H1 (cell line): ENCODE measurements around the gene EVX2. TPM values are rescaled to one million over a fixed set of nuclear protein-coding genes. Genes with fewer than 3 reads are reported as not detected.

Experiments used
- CTCF ChIA-PET: fragments of 300-600 bp; sonication (Branson Sonifier 250); formaldehyde crosslinking; loops from one replicate; lab custom pipeline; 2021; ENCODE audit not compliant: partially characterized antibody; lab: Charles Lee
- POLR2A ChIA-PET: fragments of 300-600 bp; sonication (Branson Sonifier 250); formaldehyde crosslinking; loops from one replicate; lab custom pipeline; 2021; ENCODE audit warnings: inconsistent platforms; ENCODE audit not compliant: partially characterized antibody; lab: Charles Lee
- DNase-seq, 2 experiments: peaks; one replicate each; pipeline versions ENCODE4 v3.0.0 to v3.0.0-alpha.2; 2010 to 2022; ENCODE audit warnings: low spot score in 2 of 2, low read depth in 1 of 2, mixed read lengths in 1 of 2
- FAIRE-seq: peaks from 2 replicates; lab custom pipeline; 2011; peaks lifted over from hg19 to GRCh38; lab: Jason Lieb, UNC
- H2AFZ ChIP-seq: 2 replicates; pipeline ENCODE4 v1.8.1; 2012; ENCODE audit warnings: low read length, inconsistent platforms
- H2AK5ac ChIP-seq: 2 replicates; pipeline ENCODE4 v1.6.1; 2013; ENCODE audit warnings: low read depth, low read length
- H2BK120ac ChIP-seq: replicated peaks from 2 replicates; pipeline ENCODE3; 2013; ENCODE audit warnings: low read depth, low read length, inconsistent platforms
- H2BK12ac ChIP-seq: 2 replicates; pipeline ENCODE4 v1.6.1; 2013; ENCODE audit warnings: low read depth, low read length
- H2BK15ac ChIP-seq: 2 replicates; pipeline ENCODE4 v1.6.1; 2013; ENCODE audit warnings: low read length
- H2BK20ac ChIP-seq: 2 replicates; pipeline ENCODE4 v1.6.1; 2013; ENCODE audit warnings: low read length
- H2BK5ac ChIP-seq: 2 replicates; pipeline ENCODE4 v1.6.1; 2013; ENCODE audit warnings: low read depth, low read length
- H3K14ac ChIP-seq: 2 replicates; pipeline ENCODE4 v1.6.1; 2013; ENCODE audit warnings: inconsistent platforms; ENCODE audit not compliant: insufficient read length
- H3K18ac ChIP-seq: 2 replicates; pipeline ENCODE4 v1.6.1; 2013; ENCODE audit warnings: low read length; ENCODE audit errors: extremely low read depth
- H3K23ac ChIP-seq: 2 replicates; pipeline ENCODE4 v1.6.1; 2013; ENCODE audit warnings: inconsistent platforms; ENCODE audit not compliant: insufficient read length
- H3K23me2 ChIP-seq: 2 replicates; pipeline ENCODE4 v1.6.1; 2013; ENCODE audit warnings: low read depth, low read length
- H3K27ac ChIP-seq: 2 replicates; pipeline ENCODE4 v1.6.1; 2011; ENCODE audit warnings: low read depth, low read length, inconsistent platforms
- H3K27me3 ChIP-seq, 4 experiments: replicated peaks in 1 of 4; 1 replicate in 1 of 4; 2 replicates in 3 of 4; pipeline versions ENCODE4 v1.6.1 to v1.8.1; 2011 to 2013; ENCODE audit warnings: low read length in 3 of 4, mild to moderate bottlenecking in 3 of 4, inconsistent platforms in 2 of 4, mixed read lengths in 2 of 4, moderate library complexity in 1 of 4; ENCODE audit not compliant: control insufficient read depth in 3 of 4, insufficient read depth in 3 of 4; ENCODE audit errors: extremely low read depth in 1 of 4
- H3K36me3 ChIP-seq, 4 experiments: 2 replicates each; pipeline versions ENCODE4 v1.6.1 to v1.8.1; 2011 to 2013; ENCODE audit warnings: mild to moderate bottlenecking in 4 of 4, low read length in 3 of 4, moderate library complexity in 2 of 4, control low read depth in 1 of 4, inconsistent platforms in 1 of 4; ENCODE audit not compliant: insufficient read depth in 4 of 4, control insufficient read depth in 2 of 4
- H3K4ac ChIP-seq: replicated peaks from 2 replicates; pipeline ENCODE3; 2013; ENCODE audit warnings: low read length, low read depth, mixed read lengths, inconsistent platforms; ENCODE audit not compliant: insufficient read length
- H3K4me1 ChIP-seq, 4 experiments: replicated peaks in 1 of 4; 1 replicate in 1 of 4; 2 replicates in 3 of 4; pipeline versions ENCODE4 v1.6.1 to v1.8.1; 2011 to 2013; ENCODE audit warnings: low read length in 3 of 4, inconsistent platforms in 2 of 4, mixed read lengths in 1 of 4; ENCODE audit not compliant: insufficient read depth in 4 of 4, control insufficient read depth in 3 of 4
- H3K4me2 ChIP-seq, 2 experiments: 2 replicates each; pipeline versions ENCODE4 v1.6.1 to v1.8.1; 2011 to 2013; ENCODE audit warnings: low read depth in 2 of 2, low read length in 2 of 2, control low read depth in 1 of 2, inconsistent platforms in 1 of 2, mild to moderate bottlenecking in 1 of 2; ENCODE audit not compliant: insufficient read depth in 1 of 2
- H3K4me3 ChIP-seq, 4 experiments: fragments of 200-600, 300-600 bp in 1 of 4; sonication (generic), shearing (Covaris generic), sonication (Bioruptor Twin) in 1 of 4; 2 replicates each; pipeline versions ENCODE4 v1.5.1 to v1.8.1; 2011 to 2016; ENCODE audit warnings: low read length in 4 of 4, low read depth in 3 of 4, control low read depth in 2 of 4, inconsistent platforms in 2 of 4, mild to moderate bottlenecking in 2 of 4, mixed read lengths in 1 of 4, moderate library complexity in 1 of 4; ENCODE audit not compliant: insufficient read depth in 2 of 4; ENCODE audit errors: extremely low read depth in 1 of 4
- H3K56ac ChIP-seq: replicated peaks from 2 replicates; pipeline ENCODE3; 2013; ENCODE audit warnings: low read depth, mild to moderate bottlenecking, mixed read lengths, low read length, inconsistent platforms; ENCODE audit not compliant: insufficient read length
- H3K79me1 ChIP-seq: 2 replicates; pipeline ENCODE4 v1.6.1; 2013; ENCODE audit warnings: low read depth, low read length, control low read depth
- H3K79me2 ChIP-seq, 2 experiments: 2 replicates each; pipeline versions ENCODE4 v1.6.1 to v1.8.1; 2012 to 2013; ENCODE audit warnings: low read length in 2 of 2, mild to moderate bottlenecking in 2 of 2, inconsistent platforms in 1 of 2; ENCODE audit not compliant: insufficient read depth in 2 of 2, control insufficient read depth in 1 of 2
- H3K9ac ChIP-seq, 4 experiments: replicated peaks in 1 of 4; 1 replicate in 1 of 4; 2 replicates in 3 of 4; pipeline versions ENCODE4 v1.6.1 to v1.8.1; 2011 to 2013; ENCODE audit warnings: low read depth in 3 of 4, low read length in 3 of 4, control low read depth in 2 of 4, mild to moderate bottlenecking in 2 of 4, moderate library complexity in 2 of 4, inconsistent platforms in 1 of 4; ENCODE audit errors: extremely low read depth in 1 of 4
- H3K9me3 ChIP-seq, 2 experiments: 2 replicates each; pipeline versions ENCODE4 v1.6.1 to v1.8.1; 2012 to 2013; ENCODE audit warnings: mild to moderate bottlenecking in 2 of 2, moderate library complexity in 2 of 2, control low read depth in 1 of 2, inconsistent platforms in 1 of 2, low read depth in 1 of 2, low read length in 1 of 2, mixed read lengths in 1 of 2; ENCODE audit not compliant: insufficient read depth in 2 of 2
- H4K20me1 ChIP-seq, 2 experiments: replicated peaks in 1 of 2; 2 replicates each; pipeline versions ENCODE3 to v1.8.1; 2011 to 2013; ENCODE audit warnings: inconsistent platforms in 2 of 2, low read length in 2 of 2, mild to moderate bottlenecking in 1 of 2; ENCODE audit not compliant: insufficient read depth in 2 of 2, control insufficient read depth in 1 of 2
- H4K5ac ChIP-seq: 2 replicates; pipeline ENCODE4 v1.6.1; 2013; ENCODE audit warnings: low read length, low read depth, mixed read lengths, inconsistent platforms; ENCODE audit not compliant: insufficient read length
- H4K8ac ChIP-seq: 2 replicates; pipeline ENCODE4 v1.8.0; 2013; ENCODE audit warnings: mild to moderate bottlenecking, moderate library complexity, low read length, inconsistent platforms; ENCODE audit not compliant: insufficient read depth; ENCODE audit errors: extremely low read depth
- H4K91ac ChIP-seq: replicated peaks from 2 replicates; pipeline ENCODE3; 2013; ENCODE audit warnings: low read length, mixed read lengths, inconsistent platforms; ENCODE audit not compliant: insufficient read length
- EGR1 ChIP-seq: IDR thresholded peaks from 2 replicates; pipeline ENCODE4 v1.6.1; 2011; ENCODE audit warnings: low read depth, low read length, borderline replicate concordance
- EP300 ChIP-seq, 2 experiments: IDR thresholded peaks; 1 replicate in 1 of 2; 2 replicates in 1 of 2; pipeline ENCODE4 v1.6.1; 2011 to 2012; ENCODE audit warnings: low read depth in 2 of 2, low read length in 2 of 2, mild to moderate bottlenecking in 2 of 2, borderline replicate concordance in 1 of 2, inconsistent platforms in 1 of 2, moderate library complexity in 1 of 2
- GTF2F1 ChIP-seq: IDR thresholded peaks from 2 replicates; pipeline ENCODE4 v1.6.1; 2012; ENCODE audit warnings: low read depth, low read length, improper control_type of control experiment, borderline replicate concordance
- JUN ChIP-seq: IDR thresholded peaks from 2 replicates; pipeline ENCODE4 v1.6.1; 2011; ENCODE audit warnings: low read depth, mild to moderate bottlenecking, improper control_type of control experiment, low read length
- MAFK ChIP-seq: IDR thresholded peaks from 2 replicates; pipeline ENCODE4 v1.6.1; 2012; ENCODE audit warnings: low read depth, mild to moderate bottlenecking, improper control_type of control experiment, low read length
- MAX ChIP-seq: IDR thresholded peaks from 2 replicates; pipeline ENCODE4 v1.6.1; 2012; ENCODE audit warnings: inconsistent platforms
- POU5F1 ChIP-seq: IDR thresholded peaks from 2 replicates; pipeline ENCODE4 v1.6.1; 2011; ENCODE audit warnings: low read depth, mild to moderate bottlenecking, low read length, moderate library complexity
- YY1 ChIP-seq: IDR thresholded peaks from 2 replicates; pipeline ENCODE4 v1.6.1; 2011; ENCODE audit warnings: low read depth, mild to moderate bottlenecking, low read length
- WGBS, 2 experiments: shearing (Covaris generic) in 1 of 2; methylation state at CpG; one replicate each; pipeline versions ENCODE4 v1.1.6 to v1.1.7; 2013 to 2015; ENCODE audit warnings: low lambda C conversion rate in 2 of 2, mixed read lengths in 2 of 2, inconsistent platforms in 1 of 2, low coverage in 1 of 2, missing lambda C conversion rate in 1 of 2; ENCODE audit not compliant: insufficient replicate concordance in 2 of 2, insufficient coverage in 1 of 2, insufficient read length in 1 of 2; ENCODE audit errors: extremely low coverage in 1 of 2, missing lambda C conversion rate in 1 of 2; 5-methylcytosine and 5-hydroxymethylcytosine counted together
- polyA plus RNA-seq, 7 experiments: library from polyadenylated mRNA; depleted of rRNA in 3 of 7; stranded (reverse) in 5 of 7; unstranded in 2 of 7; fragments of >200 nt in 5 of 7; fragments of 200-250 nt in 2 of 7; gene quantifications; 1 replicate in 5 of 7; 2 replicates in 1 of 7; 4 replicates in 1 of 7; pipeline versions ENCODE4 v1.2.1 to v1.2.3, GENCODE V29; 2011 to 2013; ENCODE audit warnings: missing spikeins in 2 of 7, mixed read lengths in 2 of 7
- total RNA-seq: library from RNA; stranded (reverse); fragmentation: NEBNext Ultra II Directional; extraction: Animal tissue kit (Norgen Biotek cat#: 25700); gene quantifications from 2 replicates; pipeline ENCODE4 v1.2.1, GENCODE V29; 2021

EVX2 gene
- total and polyA plus RNA-seq, 2 of the 8 experiments (the other 6 are each of a cell fraction or from before 2014, with no cell fraction given): not detected

- ChIA-PET POLR2A (no interaction called here), CTCF (interaction anchor here (0.6 to 0.9 kb wide), 2 partner anchors 387 to 1594 kb away, joined by 3 read pairs; no protein-coding TSS in a partner anchor)
- H4K20me1 ChIP-seq: peaks cover 7 to 17% of the 10 kb centered on the region in 2 experiments
These were observed 7.0 kb downstream of the EVX2 start for GRCh38 chr2:176076796-176077195.

More at GRCh38 chr2:176076796-176077195, 7.0 kb downstream of the EVX2 start:
- H3K9ac ChIP-seq: no peak overlapping the region
- H2AFZ ChIP-seq: no peak overlapping the region
- H3K4me1 ChIP-seq: peaks cover 3 to 18% (median 7%) of the 10 kb centered on the region in 4 experiments; a peak in 6 of 7 replicates
- no peak overlapping the region for H3K23ac ChIP-seq
- H3K4ac ChIP-seq: no peak overlapping the region
- H4K5ac ChIP-seq: no peak overlapping the region
- no peak overlapping the region for H3K18ac ChIP-seq
- no peak overlapping the region for H3K4me2 ChIP-seq
- peaks cover 6% of the 10 kb centered on the region; the same call in 1 of the 2 replicates for H3K23me2 ChIP-seq
- no peak overlapping the region for H3K27ac ChIP-seq
- no peak overlapping the region for H3K4me3 ChIP-seq
- 64% methylated on average over 2 of the region's 2 CpGs; no CpG with 5 or more reads in 1 of the 2 experiments for WGBS, 2 experiments
- no peak overlapping the region for H2BK5ac ChIP-seq
- no peak overlapping the region for H2BK15ac ChIP-seq
- TF ChIP-seq EP300 (IDR thresholded peaks at IDR 0.05; ENCODE audit: borderline replicate concordance in 1 of 2, low read depth in 2 of 2, low read length in 2 of 2): no peak
- TF ChIP-seq MAX: no peak
- TF ChIP-seq EGR1: no peak
- TF ChIP-seq MAFK: no peak
- no peak for TF ChIP-seq POU5F1
- TF ChIP-seq GTF2F1: no peak
- TF ChIP-seq YY1: no peak
- no peak for TF ChIP-seq JUN
- no peak overlapping the region for H3K14ac ChIP-seq
- peaks cover 0 to 6% (median 0%) of the 10 kb centered on the region in 4 experiments; a peak in 1 of 8 replicates for H3K36me3 ChIP-seq
- H3K27me3 ChIP-seq: peaks cover 85 to 98% (median 92%) of the 10 kb centered on the region in 4 experiments
- no peak overlapping the region for H3K56ac ChIP-seq
- no peak overlapping the region for H4K91ac ChIP-seq
- no peak overlapping the region for H2BK20ac ChIP-seq
- no peak overlapping the region for H4K8ac ChIP-seq
- H3K79me1 ChIP-seq: no peaks in the 10 kb centered on the region
- H2AK5ac ChIP-seq: no peak overlapping the region
- H2BK120ac ChIP-seq: no peak overlapping the region
- DNase-seq (no peak), FAIRE-seq (no peak)
- no peaks in the 10 kb centered on the region for H3K79me2 ChIP-seq
- H3K9me3 ChIP-seq: no peaks in the 10 kb centered on the region; a peak in 1 of 4 replicates
- no peak overlapping the region for H2BK12ac ChIP-seq
